ENCODE measurements around the gene ATP5PD. TPM values are rescaled to one million over a fixed set of nuclear protein-coding genes. Genes with fewer than 3 reads are reported as not detected.
"Not testable (repeated sequence)": the region's sequence is repeated elsewhere in the genome, so short reads cannot be mapped to it uniquely, and the experiment has no call there.

Gene ATP5PD
- total RNA-seq, 1 donor from 2014 or later, result 360 TPM

- peak overlapping the region; percentile 98 for H3K4me3 ChIP-seq (ENCODE audit: low read depth, low read length)
- DNase-seq (ENCODE audit: low read depth), result no peak
- no peak for TF ChIP-seq CTCF (conservative IDR thresholded peaks at IDR 0.05; ENCODE audit: low read depth, low read length)
Measured at GRCh38 chr17:75047398-75048098, 779 bp upstream of the ATP5PD start.

- peak overlapping the region; percentile 98 for H3K4me3 ChIP-seq (ENCODE audit: low read depth, low read length)
- DNase-seq (ENCODE audit: low read depth), result not testable (repeated sequence)
Measured at GRCh38 chr17:75045946-75046406, 793 bp downstream of the ATP5PD start.

GRCh38 chr17:75044716-75045115 lies 2.1 kb downstream of the ATP5PD start:
- H3K4me3 ChIP-seq (ENCODE audit: low read depth, low read length), result no peak overlapping the region
- TF ChIP-seq CTCF (conservative IDR thresholded peaks at IDR 0.05; ENCODE audit: low read depth, low read length), result no peak
- DNase-seq (ENCODE audit: low read depth), result no peak

GRCh38 chr17:75043789-75044188 lies 3.0 kb downstream of the ATP5PD start:
- H3K4me3 ChIP-seq (ENCODE audit: low read depth, low read length); DNase-seq (ENCODE audit: low read depth): not testable (repeated sequence)

GRCh38 chr17:75041656-75042280 lies 5.0 kb downstream of the ATP5PD start:
- no peak overlapping the region for H3K4me3 ChIP-seq (ENCODE audit: low read depth, low read length)
- DNase-seq (ENCODE audit: low read depth), result no peak
- TF ChIP-seq CTCF (conservative IDR thresholded peaks at IDR 0.05; ENCODE audit: low read depth, low read length), result no peak

GRCh38 chr17:75039238-75039637 lies 7.5 kb downstream of the ATP5PD start:
- no peak for DNase-seq (ENCODE audit: low read depth)
- no peak overlapping the region for H3K4me3 ChIP-seq (ENCODE audit: low read depth, low read length)
- TF ChIP-seq CTCF (conservative IDR thresholded peaks at IDR 0.05; ENCODE audit: low read depth, low read length), result no peak

- DNase-seq (ENCODE audit: low read depth), result no peak
Measured at GRCh38 chr17:75036643-75037268, 10.0 kb downstream of the ATP5PD start.

More at GRCh38 chr17:75036643-75037268, 10.0 kb downstream of the ATP5PD start:
- TF ChIP-seq CTCF (conservative IDR thresholded peaks at IDR 0.05; ENCODE audit: low read depth, low read length), result no peak
- H3K4me3 ChIP-seq (ENCODE audit: low read depth, low read length), result no peak overlapping the region

Data from epithelial cell of proximal tubule (primary cell).